Endothelial cell (in vitro differentiated cells): ENCODE measurements around the gene MBNL1. TPM values are rescaled to one million over a fixed set of nuclear protein-coding genes. Genes with fewer than 3 reads are reported as not detected.

Experiments used
- DNase-seq: peaks from one replicate; pipeline ENCODE4 v3.0.0; 2021; ENCODE audit warnings: low spot score
- H3K27ac Mint-ChIP-seq: one replicate; pipeline ENCODE4 v1.8.0; 2021; ENCODE audit warnings: mixed read lengths, inconsistent platforms; ENCODE audit not compliant: unreplicated experiment
- H3K27me3 Mint-ChIP-seq: one replicate; pipeline ENCODE4 v1.8.0; 2021; ENCODE audit warnings: mild to moderate bottlenecking, moderate library complexity, mixed read lengths, inconsistent platforms; ENCODE audit not compliant: unreplicated experiment
- H3K36me3 Mint-ChIP-seq: one replicate; pipeline ENCODE4 v1.8.0; 2021; ENCODE audit warnings: mild to moderate bottlenecking, low read depth, mixed read lengths, inconsistent platforms; ENCODE audit not compliant: unreplicated experiment
- H3K4me1 Mint-ChIP-seq: one replicate; pipeline ENCODE4 v1.8.0; 2021; ENCODE audit warnings: mild to moderate bottlenecking, mixed read lengths, inconsistent platforms; ENCODE audit not compliant: unreplicated experiment
- H3K4me3 Mint-ChIP-seq: one replicate; pipeline ENCODE4 v1.8.0; 2021; ENCODE audit warnings: mild to moderate bottlenecking, mixed read lengths, inconsistent platforms; ENCODE audit not compliant: unreplicated experiment
- H3K9me3 Mint-ChIP-seq: one replicate; pipeline ENCODE4 v1.8.0; 2021; ENCODE audit warnings: mixed read lengths, inconsistent platforms; ENCODE audit not compliant: unreplicated experiment
- total RNA-seq: library from RNA; stranded (reverse); fragmentation: NEBNext Ultra II Directional; extraction: Animal tissue kit (Norgen Biotek cat#: 25700); gene quantifications from one replicate; pipeline ENCODE4 v1.2.1, GENCODE V29; 2021; ENCODE audit not compliant: unreplicated experiment
- TF ChIP-seq, protein P1 (sequence below): fragments of 200-600 bp; sonication (generic); IDR thresholded peaks from one replicate; pipeline ENCODE4 v1.5.0; 2021; ENCODE audit warnings: antibody characterized with exemption; ENCODE audit not compliant: unreplicated experiment

MBNL1 gene
- total RNA-seq, 1 donor from 2014 or later = 54.1 TPM

DNA sequence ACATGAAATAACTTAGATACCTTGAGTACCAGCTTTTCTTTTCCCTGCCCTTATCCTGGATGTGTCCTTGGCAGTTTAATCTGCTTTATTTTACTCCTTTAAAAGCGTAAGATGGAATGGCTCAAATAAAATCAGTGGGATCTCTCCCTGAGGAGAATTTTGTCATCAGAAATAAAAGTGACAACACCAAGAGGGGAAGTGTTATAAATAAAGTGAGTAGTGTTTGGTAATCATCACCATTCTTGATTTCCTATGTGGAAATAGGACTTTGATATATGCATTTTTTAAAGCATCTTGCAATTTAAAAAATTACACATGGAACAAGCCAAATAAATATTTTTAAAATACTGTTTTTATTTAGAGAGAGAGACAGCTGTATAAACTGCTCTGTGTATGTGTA is 76.5 kb downstream of the MBNL1 start:
- H3K4me1 Mint-ChIP-seq = peaks cover 4% of the 10 kb centered on the region
- no peaks in the 10 kb centered on the region for H3K36me3 Mint-ChIP-seq

DNA sequence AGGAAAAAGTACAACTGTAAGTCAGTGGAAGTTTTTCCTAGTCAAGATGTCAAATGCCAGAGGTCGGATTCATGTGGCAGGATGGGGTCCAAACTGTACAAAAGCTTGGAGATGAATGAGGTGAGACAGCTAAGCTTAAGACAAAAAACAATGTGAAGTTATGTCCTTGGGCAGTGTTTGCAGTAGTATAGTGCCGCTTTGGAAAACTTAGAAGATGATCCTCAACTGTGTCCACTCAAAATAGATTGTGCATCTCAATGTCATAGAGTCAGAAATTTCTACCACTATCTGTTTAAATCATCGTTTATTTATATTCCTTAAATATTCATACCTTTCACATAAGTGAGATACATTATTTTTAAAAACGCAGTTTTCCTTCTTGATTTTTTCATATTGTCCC is 77.3 kb downstream of the MBNL1 start:
- H3K27ac Mint-ChIP-seq = no peak overlapping the region

More for the DNA sequence above, 76.5 kb downstream of the MBNL1 start:
- Mint-ChIP-seq H3K4me3 (no peak overlapping the region), H3K27ac (no peak overlapping the region), H3K9me3 (no peaks in the 10 kb centered on the region), H3K27me3 (no peaks in the 10 kb centered on the region)
- no peak for DNase-seq
- TF ChIP-seq, protein P1, sequence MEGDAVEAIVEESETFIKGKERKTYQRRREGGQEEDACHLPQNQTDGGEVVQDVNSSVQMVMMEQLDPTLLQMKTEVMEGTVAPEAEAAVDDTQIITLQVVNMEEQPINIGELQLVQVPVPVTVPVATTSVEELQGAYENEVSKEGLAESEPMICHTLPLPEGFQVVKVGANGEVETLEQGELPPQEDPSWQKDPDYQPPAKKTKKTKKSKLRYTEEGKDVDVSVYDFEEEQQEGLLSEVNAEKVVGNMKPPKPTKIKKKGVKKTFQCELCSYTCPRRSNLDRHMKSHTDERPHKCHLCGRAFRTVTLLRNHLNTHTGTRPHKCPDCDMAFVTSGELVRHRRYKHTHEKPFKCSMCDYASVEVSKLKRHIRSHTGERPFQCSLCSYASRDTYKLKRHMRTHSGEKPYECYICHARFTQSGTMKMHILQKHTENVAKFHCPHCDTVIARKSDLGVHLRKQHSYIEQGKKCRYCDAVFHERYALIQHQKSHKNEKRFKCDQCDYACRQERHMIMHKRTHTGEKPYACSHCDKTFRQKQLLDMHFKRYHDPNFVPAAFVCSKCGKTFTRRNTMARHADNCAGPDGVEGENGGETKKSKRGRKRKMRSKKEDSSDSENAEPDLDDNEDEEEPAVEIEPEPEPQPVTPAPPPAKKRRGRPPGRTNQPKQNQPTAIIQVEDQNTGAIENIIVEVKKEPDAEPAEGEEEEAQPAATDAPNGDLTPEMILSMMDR = no peak

DNA sequence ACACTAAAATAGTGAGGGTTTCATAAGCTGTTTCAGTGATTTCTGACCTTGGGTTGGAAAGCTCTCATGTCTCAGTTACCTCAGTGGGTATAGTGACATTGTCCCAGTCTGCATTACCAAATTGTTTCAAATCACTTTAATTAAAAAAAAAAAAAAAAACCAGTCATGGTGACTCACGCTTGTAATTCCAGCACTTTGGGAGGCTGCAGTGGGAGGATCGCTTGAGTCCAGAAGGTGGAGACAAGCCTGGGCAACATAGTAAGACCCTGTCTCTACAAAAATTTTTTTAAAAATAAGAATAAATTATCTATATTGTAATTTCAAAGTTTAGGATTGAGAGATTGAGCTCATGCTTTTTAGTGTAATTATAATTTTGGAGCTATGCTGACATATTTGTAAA is 78.0 kb downstream of the MBNL1 start:
- Mint-ChIP-seq H3K27me3 (no peaks in the 10 kb centered on the region), H3K27ac (no peak overlapping the region), H3K4me1 (peaks cover 4% of the 10 kb centered on the region), H3K36me3 (no peaks in the 10 kb centered on the region), H3K9me3 (no peaks in the 10 kb centered on the region), H3K4me3 (no peak overlapping the region)
- DNase-seq = no peak
- TF ChIP-seq, protein P1 = no peak

More for the DNA sequence above, 77.3 kb downstream of the MBNL1 start:
- Mint-ChIP-seq H3K4me3 (no peak overlapping the region), H3K4me1 (peaks cover 4% of the 10 kb centered on the region), H3K27me3 (no peaks in the 10 kb centered on the region), H3K9me3 (no peaks in the 10 kb centered on the region), H3K36me3 (no peaks in the 10 kb centered on the region)
- TF ChIP-seq, protein P1 = no peak
- DNase-seq = no peak

DNA sequence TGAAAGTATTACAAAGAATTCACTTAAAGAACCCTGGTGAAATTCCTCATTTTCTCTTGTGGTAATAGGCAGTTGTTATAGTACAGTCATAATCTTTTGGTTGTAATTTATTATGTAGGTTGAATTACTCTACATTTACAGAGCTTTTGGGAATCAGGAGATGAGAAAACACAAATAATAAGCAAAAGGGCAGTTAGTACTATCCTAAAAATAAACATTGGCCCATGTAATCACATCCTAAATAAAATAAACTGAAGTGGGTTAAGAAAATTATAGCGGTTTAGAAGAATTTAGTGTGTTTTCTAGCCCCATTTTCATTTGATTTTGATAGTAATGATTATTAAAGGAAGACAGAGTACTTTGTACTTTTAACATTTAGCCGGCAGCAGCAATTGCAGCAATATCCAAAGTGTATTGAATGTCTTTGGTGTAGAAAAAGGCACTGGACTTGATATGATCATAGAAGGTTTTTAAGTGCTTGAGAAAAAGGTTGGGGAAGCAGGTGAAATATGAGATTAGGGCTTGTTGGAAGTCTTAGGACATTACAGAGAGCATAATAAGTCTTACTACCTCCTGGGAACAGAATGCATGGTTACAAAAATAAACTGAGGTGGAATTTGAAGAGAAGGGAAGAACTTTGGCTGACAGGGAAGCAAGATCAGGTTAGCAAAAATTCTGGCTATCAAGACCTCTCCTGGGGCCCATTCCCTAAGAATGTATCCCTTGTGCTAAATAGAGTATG is 79.9 kb downstream of the MBNL1 start:
- Mint-ChIP-seq H3K36me3 (no peaks in the 10 kb centered on the region), H3K9me3 (no peaks in the 10 kb centered on the region), H3K27me3 (peaks cover 1% of the 10 kb centered on the region), H3K27ac (no peak overlapping the region), H3K4me1 (peaks cover 11% of the 10 kb centered on the region), H3K4me3 (no peak overlapping the region)
- TF ChIP-seq, protein P1 = no peak
- no peak for DNase-seq

DNA sequence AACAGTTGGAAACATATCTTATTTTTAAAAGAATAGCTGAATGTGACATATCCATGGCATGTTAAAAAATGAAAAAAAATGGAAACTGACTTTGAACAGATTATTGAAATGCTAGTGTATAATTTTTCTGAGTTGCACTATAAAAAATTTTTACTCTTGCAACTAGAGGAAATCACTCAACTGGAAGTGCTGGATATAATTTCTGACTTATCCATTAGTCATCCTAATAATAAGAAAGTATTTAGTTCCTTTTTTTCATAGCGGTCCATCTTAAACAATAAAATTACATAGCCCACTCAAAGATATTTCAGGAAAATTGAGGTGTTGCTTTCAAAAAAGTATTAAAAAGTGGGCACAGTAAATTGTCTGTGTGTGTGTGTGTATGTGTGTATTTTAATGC is 80.7 kb downstream of the MBNL1 start:
- H3K27me3 Mint-ChIP-seq = peaks cover 1% of the 10 kb centered on the region
- H3K27ac Mint-ChIP-seq = no peak overlapping the region
- H3K4me3 Mint-ChIP-seq = no peak overlapping the region
- H3K36me3 Mint-ChIP-seq = no peaks in the 10 kb centered on the region
- TF ChIP-seq, protein P1 = no peak
- DNase-seq = no peak
- H3K4me1 Mint-ChIP-seq = peaks cover 11% of the 10 kb centered on the region
- no peaks in the 10 kb centered on the region for H3K9me3 Mint-ChIP-seq
